ENCODE results near the gene CCDC9B. TPM values are rescaled to one million over a fixed set of nuclear protein-coding genes. Genes with fewer than 3 reads are reported as not detected.

Gene CCDC9B
- total and polyA plus RNA-seq, 2 experiments from 2014 or later, result 19.6 to 33.1 TPM

GRCh38 chr15:40325700-40326099, 15.0 kb downstream of the CCDC9B start:
- Histone ChIP-seq H3K9ac (no peak overlapping the region), H3K4me1 (ENCODE audit: insufficient read depth) (peaks cover 45% of the 10 kb centered on the region), H4K20me1 (ENCODE audit: insufficient read depth) (no peaks in the 10 kb centered on the region), H2AFZ (no peak overlapping the region), H3K4me3 (peak overlapping the region; percentile 76), H3K4me2 (ENCODE audit: unreplicated experiment) (peak overlapping the region; percentile 74), H3K27ac (no peak overlapping the region), H3K36me3 (ENCODE audit: low read depth) (no peaks in the 10 kb centered on the region), H3K9me3 (ENCODE audit: low read depth) (no peaks in the 10 kb centered on the region), H3K27me3 (replicated peaks; ENCODE audit: insufficient read depth) (no peaks in the 10 kb centered on the region), H3K9me2 (ENCODE audit: insufficient read depth) (no peaks in the 10 kb centered on the region), H3K79me2 (ENCODE audit: insufficient read depth) (peaks cover 25% of the 10 kb centered on the region), H3F3A (ENCODE audit: insufficient read depth) (peaks cover 35% of the 10 kb centered on the region)
- no peak for TF ChIP-seq EZH2phosphoT487 (IDR thresholded peaks at IDR 0.05; ENCODE audit: insufficient read depth, low read depth)
- TF ChIP-seq EZH2 (IDR thresholded peaks at IDR 0.05; ENCODE audit: insufficient read depth, poor library complexity, severe bottlenecking), result no peak
- WGBS, 2 experiments (ENCODE audit: low coverage in 1 of 2, low lambda C conversion rate in 2 of 2, missing lambda C conversion rate in 2 of 2), result 98% methylated on average over 2 of the region's 2 CpGs
- in situ Hi-C loops (cut with MboI), result no loop called here
- no peak for DNase-seq

- peak; percentile 26 for DNase-seq
- no peak for TF ChIP-seq EZH2phosphoT487 (IDR thresholded peaks at IDR 0.05; ENCODE audit: insufficient read depth, low read depth)
- TF ChIP-seq EZH2 (IDR thresholded peaks at IDR 0.05; ENCODE audit: insufficient read depth, poor library complexity, severe bottlenecking), result no peak
- H3K36me3 ChIP-seq (ENCODE audit: low read depth), result no peaks in the 10 kb centered on the region
- H2AFZ ChIP-seq, result no peak overlapping the region
- WGBS, 2 experiments (ENCODE audit: low coverage in 1 of 2, low lambda C conversion rate in 2 of 2, missing lambda C conversion rate in 2 of 2), result 89% methylated on average over 2 of the region's 2 CpGs
- H3K4me1 ChIP-seq (ENCODE audit: insufficient read depth), result peaks cover 45% of the 10 kb centered on the region
- no peaks in the 10 kb centered on the region for H4K20me1 ChIP-seq (ENCODE audit: insufficient read depth)
- no peak overlapping the region for H3K27ac ChIP-seq
- peaks cover 30% of the 10 kb centered on the region for H3F3A ChIP-seq (ENCODE audit: insufficient read depth)
- in situ Hi-C loops (cut with MboI), result no loop called here
- H3K27me3 ChIP-seq (replicated peaks; ENCODE audit: insufficient read depth), result no peaks in the 10 kb centered on the region
- peak overlapping the region; percentile 65 for H3K9ac ChIP-seq
- H3K4me3 ChIP-seq, result peak overlapping the region; percentile 76
- H3K9me3 ChIP-seq (ENCODE audit: low read depth), result no peaks in the 10 kb centered on the region
- no peaks in the 10 kb centered on the region for H3K9me2 ChIP-seq (ENCODE audit: insufficient read depth)
- peaks cover 25% of the 10 kb centered on the region for H3K79me2 ChIP-seq (ENCODE audit: insufficient read depth)
- H3K4me2 ChIP-seq (ENCODE audit: unreplicated experiment), result peak overlapping the region; percentile 74
Observed at GRCh38 chr15:40325188-40325587, 15.6 kb downstream of the CCDC9B start.

- no peak for TF ChIP-seq EZH2 (IDR thresholded peaks at IDR 0.05; ENCODE audit: insufficient read depth, poor library complexity, severe bottlenecking)
- TF ChIP-seq EZH2phosphoT487 (IDR thresholded peaks at IDR 0.05; ENCODE audit: insufficient read depth, low read depth), result no peak
- H3K36me3 ChIP-seq (ENCODE audit: low read depth), result no peaks in the 10 kb centered on the region
- H3K9me3 ChIP-seq (ENCODE audit: low read depth), result no peaks in the 10 kb centered on the region
- no peaks in the 10 kb centered on the region for H4K20me1 ChIP-seq (ENCODE audit: insufficient read depth)
- no peak overlapping the region for H3K27ac ChIP-seq
- in situ Hi-C loops (cut with MboI), result no loop called here
- no peaks in the 10 kb centered on the region for H3K27me3 ChIP-seq (replicated peaks; ENCODE audit: insufficient read depth)
- DNase-seq, result peak; percentile 56
- peak overlapping the region; percentile 65 for H3K9ac ChIP-seq
- peaks cover 20% of the 10 kb centered on the region; the same call in 1 of the 2 replicates for H3F3A ChIP-seq (ENCODE audit: insufficient read depth)
- 3 to 5% methylated on average over 45 to 75 of the region's 101 CpGs for WGBS, 2 experiments (ENCODE audit: low coverage in 1 of 2, low lambda C conversion rate in 2 of 2, missing lambda C conversion rate in 2 of 2)
- H3K9me2 ChIP-seq (ENCODE audit: insufficient read depth), result no peaks in the 10 kb centered on the region
- H3K79me2 ChIP-seq (ENCODE audit: insufficient read depth), result peaks cover 25% of the 10 kb centered on the region
- peaks cover 38% of the 10 kb centered on the region for H3K4me1 ChIP-seq (ENCODE audit: insufficient read depth)
- H3K4me3 ChIP-seq, result peak overlapping the region; percentile 76
- peak overlapping the region; percentile 51 for H2AFZ ChIP-seq
- H3K4me2 ChIP-seq (ENCODE audit: unreplicated experiment), result peak overlapping the region; percentile 74
Observed at GRCh38 chr15:40323953-40324937, 16.5 kb downstream of the CCDC9B start.

GRCh38 chr15:40323239-40323952, 17.3 kb downstream of the CCDC9B start, which contains the start of gene INAFM2:
Gene INAFM2 (plus strand): TSS chr15:40323692. CDS start chr15:40324056, 364 bp downstream.
- Histone ChIP-seq H3K36me3 (ENCODE audit: low read depth) (no peaks in the 10 kb centered on the region), H3K9me2 (ENCODE audit: insufficient read depth) (no peaks in the 10 kb centered on the region), H3K27ac (no peak within 1 kb of the TSS), H3K4me2 (ENCODE audit: unreplicated experiment) (peak within 1 kb of the TSS; percentile 74), H4K20me1 (ENCODE audit: insufficient read depth) (no peaks in the 10 kb centered on the region), H3K4me1 (ENCODE audit: insufficient read depth) (peaks cover 30% of the 10 kb centered on the region), H3K9ac (peak within 1 kb of the TSS; percentile 65), H3K27me3 (replicated peaks; ENCODE audit: insufficient read depth) (no peaks in the 10 kb centered on the region), H3K79me2 (ENCODE audit: insufficient read depth) (peaks cover 25% of the 10 kb centered on the region), H3K9me3 (ENCODE audit: low read depth) (no peaks in the 10 kb centered on the region), H3F3A (ENCODE audit: insufficient read depth) (peaks cover 12% of the 10 kb centered on the region; the same call in 1 of the 2 replicates), H2AFZ (peak within 1 kb of the TSS; percentile 67), H3K4me3 (peak within 1 kb of the TSS; percentile 76)
- WGBS, 2 experiments (ENCODE audit: low coverage in 1 of 2, low lambda C conversion rate in 2 of 2, missing lambda C conversion rate in 2 of 2), result 1% methylated on average over 51 to 59 of the region's 103 CpGs
- peak; percentile 90 for DNase-seq
- TF ChIP-seq EZH2phosphoT487 (IDR thresholded peaks at IDR 0.05; ENCODE audit: insufficient read depth, low read depth), result no peak
- TF ChIP-seq EZH2 (IDR thresholded peaks at IDR 0.05; ENCODE audit: insufficient read depth, poor library complexity, severe bottlenecking), result no peak
- in situ Hi-C loops (cut with MboI), result no loop called here

Measured in GM23248 (cell line).